ENCODE results near the gene DCUN1D5. TPM values are rescaled to one million over a fixed set of nuclear protein-coding genes. Genes with fewer than 3 reads are reported as not detected.

The DCUN1D5 gene
- total and polyA plus RNA-seq, 2 of the 13 experiments (the other 11 are each of a cell fraction or from before 2014, with no cell fraction given): 32.9 to 46.7 TPM

- H3K36me3 ChIP-seq (replicated peaks in 1 of 2; ENCODE audit: control insufficient read depth in 1 of 2, insufficient read depth in 2 of 2, low read length in 2 of 2): no peaks in the 10 kb centered on the region
- TF ChIP-seq NFKB2 (CRISPR knock-in tag; IDR thresholded peaks at IDR 0.05; ENCODE audit: borderline replicate concordance) (no peak), ZNF639 (CRISPR knock-in tag; conservative IDR thresholded peaks at IDR 0.05) (no peak), ZNF501 (CRISPR knock-in tag; IDR thresholded peaks at IDR 0.05) (no peak), JDP2 (CRISPR knock-in tag; IDR thresholded peaks at IDR 0.05; ENCODE audit: borderline replicate concordance) (no peak), ZC3H13 (CRISPR knock-in tag; IDR thresholded peaks at IDR 0.05) (no peak), SCMH1 (CRISPR knock-in tag; IDR thresholded peaks at IDR 0.05; ENCODE audit: borderline replicate concordance) (no peak), MAFG (CRISPR knock-in tag; IDR thresholded peaks at IDR 0.05) (no peak), ZSCAN21 (CRISPR knock-in tag; IDR thresholded peaks at IDR 0.05; ENCODE audit: borderline replicate concordance) (no peak), ZNF629 (CRISPR knock-in tag; conservative IDR thresholded peaks at IDR 0.05) (no peak), NR2F1 (CRISPR knock-in tag; IDR thresholded peaks at IDR 0.05) (no peak), HNRNPL (IDR thresholded peaks at IDR 0.05; ENCODE audit: low read depth, low read length) (no peak), ZSCAN25 (CRISPR knock-in tag; IDR thresholded peaks at IDR 0.05) (no peak)
- H3K9ac ChIP-seq (ENCODE audit: insufficient read depth, low read depth, low read length): no peak overlapping the region
- 22% methylated on average over 1 of the region's 1 CpG for WGBS (ENCODE audit: low lambda C conversion rate)
- no peak for ATAC-seq
- FAIRE-seq: no peak
- no peaks in the 10 kb centered on the region for H3K27me3 ChIP-seq (ENCODE audit: control insufficient read depth in 1 of 2, insufficient read depth in 2 of 2, low read length in 2 of 2)
- no peak for DNase-seq (ENCODE audit: low spot score)
- no peaks in the 10 kb centered on the region for H3K4me1 ChIP-seq (ENCODE audit: insufficient read depth, low read length)
- in situ Hi-C loops (cut with HindIII; ENCODE audit: extremely low pct_ligation_motif_present, low pct_unique_long_range_greater_than_20kb): no loop called here
- ChIA-PET CTCF (ENCODE audit: low intra/inter-chr PET ratio, low total read pairs) (no interaction called here), POLR2A (no interaction called here)
- no peak overlapping the region for H3K27ac ChIP-seq (ENCODE audit: extremely low read length, insufficient read depth, low read length)
- H4K20me1 ChIP-seq (ENCODE audit: insufficient read depth, low read length): no peaks in the 10 kb centered on the region
- no peaks in the 10 kb centered on the region for H3K79me2 ChIP-seq (ENCODE audit: insufficient read depth, low read length)
- H3K9me3 ChIP-seq (ENCODE audit: low read length): no peaks in the 10 kb centered on the region
- no peak overlapping the region for H3K4me3 ChIP-seq (replicated peaks in 1 of 3; ENCODE audit: insufficient read depth in 1 of 3, low read depth in 2 of 3, low read length in 3 of 3)
- no TSS peak for BruUV-seq (replicated peaks)
- no peak overlapping the region for H2AFZ ChIP-seq (ENCODE audit: low read length)
- no peak overlapping the region for H3K4me2 ChIP-seq (ENCODE audit: low read depth, low read length)
- intact Hi-C loops (cut with micrococcal nuclease; ENCODE audit: unreplicated experiment): no loop called here
Observed at GRCh38 chr11:103013421-103013820, 78.5 kb downstream of the DCUN1D5 start.

Other genes with a start within 250 kb of the DCUN1D5 start
- 0.49 and 1.2 TPM in 2 replicates for gene MMP3, start 248.6 kb downstream of the DCUN1D5 start, total RNA-seq (2016; rRNA removed; fragmentation: Illumina TruSeq; extraction: Trizol)
- 0.94 and 1.5 TPM in 2 replicates for gene MMP3, start 248.6 kb downstream of the DCUN1D5 start, polyA plus RNA-seq (2011; rRNA removed)
- not detected in 2 replicates for gene MMP12, start 217.2 kb downstream of the DCUN1D5 start, total RNA-seq (2016; rRNA removed; fragmentation: Illumina TruSeq; extraction: Trizol)
- not detected in 2 replicates for gene MMP12, start 217.2 kb downstream of the DCUN1D5 start, polyA plus RNA-seq (2011; rRNA removed)
- gene MMP13, start 136.4 kb downstream of the DCUN1D5 start, total RNA-seq (2016; rRNA removed; fragmentation: Illumina TruSeq; extraction: Trizol): not detected in 2 replicates
- 0.04 TPM in 1 of 2 replicates, not detected in the other for gene MMP13, start 136.4 kb downstream of the DCUN1D5 start, polyA plus RNA-seq (2011; rRNA removed)
- gene DYNC2H1, start 17.3 kb upstream of the DCUN1D5 start, total RNA-seq (2016; rRNA removed; fragmentation: Illumina TruSeq; extraction: Trizol): 0.66 and 1.2 TPM in 2 replicates
- gene DYNC2H1, start 17.3 kb upstream of the DCUN1D5 start, polyA plus RNA-seq (2011; rRNA removed): 0.49 and 0.69 TPM in 2 replicates